ENCODE data around the gene PRKCB.

PRKCB gene

DNA sequence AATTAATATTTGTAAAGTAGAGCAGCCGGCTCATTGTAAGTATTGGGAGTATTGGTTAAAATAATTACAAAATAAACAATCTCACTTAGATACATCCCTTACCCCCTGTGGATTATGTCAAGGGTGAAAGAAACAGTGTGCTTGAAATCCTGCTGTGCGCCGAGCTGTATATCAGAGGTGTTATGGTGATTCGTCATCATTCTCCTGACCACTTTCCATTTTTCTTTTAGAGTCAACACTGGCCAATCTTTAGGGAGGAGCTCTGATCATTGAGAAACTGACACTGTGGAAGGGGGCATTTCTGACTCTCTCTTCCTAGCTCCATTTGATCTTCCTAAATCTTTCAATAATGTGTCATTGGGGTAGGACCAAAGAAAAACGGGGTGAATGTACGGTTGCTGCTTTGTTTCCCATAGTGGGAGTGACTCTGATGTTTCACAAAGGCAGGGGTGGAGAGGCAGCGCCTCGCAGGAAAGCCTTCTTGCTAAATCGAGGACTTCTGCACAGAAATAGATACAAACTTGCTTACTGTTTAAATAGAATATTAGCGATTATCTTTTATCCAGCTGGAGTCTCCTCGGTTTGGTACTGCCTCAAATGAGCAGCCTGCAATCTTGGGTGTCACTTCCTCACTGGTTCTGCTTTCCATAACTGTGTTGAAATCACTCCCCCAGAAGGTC, 123.4 kb downstream of the PRKCB start:
- no peak overlapping the region for H3K4me3 Mint-ChIP-seq
- TF ChIP-seq, protein P1, sequence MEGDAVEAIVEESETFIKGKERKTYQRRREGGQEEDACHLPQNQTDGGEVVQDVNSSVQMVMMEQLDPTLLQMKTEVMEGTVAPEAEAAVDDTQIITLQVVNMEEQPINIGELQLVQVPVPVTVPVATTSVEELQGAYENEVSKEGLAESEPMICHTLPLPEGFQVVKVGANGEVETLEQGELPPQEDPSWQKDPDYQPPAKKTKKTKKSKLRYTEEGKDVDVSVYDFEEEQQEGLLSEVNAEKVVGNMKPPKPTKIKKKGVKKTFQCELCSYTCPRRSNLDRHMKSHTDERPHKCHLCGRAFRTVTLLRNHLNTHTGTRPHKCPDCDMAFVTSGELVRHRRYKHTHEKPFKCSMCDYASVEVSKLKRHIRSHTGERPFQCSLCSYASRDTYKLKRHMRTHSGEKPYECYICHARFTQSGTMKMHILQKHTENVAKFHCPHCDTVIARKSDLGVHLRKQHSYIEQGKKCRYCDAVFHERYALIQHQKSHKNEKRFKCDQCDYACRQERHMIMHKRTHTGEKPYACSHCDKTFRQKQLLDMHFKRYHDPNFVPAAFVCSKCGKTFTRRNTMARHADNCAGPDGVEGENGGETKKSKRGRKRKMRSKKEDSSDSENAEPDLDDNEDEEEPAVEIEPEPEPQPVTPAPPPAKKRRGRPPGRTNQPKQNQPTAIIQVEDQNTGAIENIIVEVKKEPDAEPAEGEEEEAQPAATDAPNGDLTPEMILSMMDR (IDR thresholded peaks at IDR 0.05): no peak
- no peaks in the 10 kb centered on the region for H3K9me3 Mint-ChIP-seq
- H3K27me3 Mint-ChIP-seq (ENCODE audit: low read depth, poor library complexity): peaks cover 18% of the 10 kb centered on the region
- no peaks in the 10 kb centered on the region for H3K36me3 Mint-ChIP-seq (ENCODE audit: low read depth)
- no peak for DNase-seq
- H3K27ac Mint-ChIP-seq: no peak overlapping the region
- H3K4me1 Mint-ChIP-seq: no peaks in the 10 kb centered on the region

DNA sequence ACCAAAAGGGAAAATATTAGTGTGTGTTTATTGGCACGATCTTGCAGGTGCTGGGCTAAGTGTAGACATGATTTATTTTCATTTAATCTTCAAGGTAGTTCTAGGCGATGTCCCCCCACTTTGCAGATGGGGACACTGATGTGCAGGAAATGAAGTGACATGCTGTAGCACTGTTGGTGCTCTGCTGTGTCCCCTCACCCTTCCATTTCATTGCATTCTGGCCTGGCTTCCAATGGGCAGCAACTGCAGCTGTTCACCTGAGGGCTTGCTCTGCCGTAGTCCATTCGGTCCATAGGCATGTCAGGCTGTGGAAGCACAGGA, 123.9 kb downstream of the PRKCB start:
- TF ChIP-seq, protein P1 (IDR thresholded peaks at IDR 0.05): no peak
- H3K4me1 Mint-ChIP-seq: no peaks in the 10 kb centered on the region
- H3K4me3 Mint-ChIP-seq: no peak overlapping the region
- peaks cover 16% of the 10 kb centered on the region for H3K27me3 Mint-ChIP-seq (ENCODE audit: low read depth, poor library complexity)
- no peaks in the 10 kb centered on the region for H3K36me3 Mint-ChIP-seq (ENCODE audit: low read depth)
- H3K27ac Mint-ChIP-seq: no peak overlapping the region
- no peak for DNase-seq
- no peaks in the 10 kb centered on the region for H3K9me3 Mint-ChIP-seq

DNA sequence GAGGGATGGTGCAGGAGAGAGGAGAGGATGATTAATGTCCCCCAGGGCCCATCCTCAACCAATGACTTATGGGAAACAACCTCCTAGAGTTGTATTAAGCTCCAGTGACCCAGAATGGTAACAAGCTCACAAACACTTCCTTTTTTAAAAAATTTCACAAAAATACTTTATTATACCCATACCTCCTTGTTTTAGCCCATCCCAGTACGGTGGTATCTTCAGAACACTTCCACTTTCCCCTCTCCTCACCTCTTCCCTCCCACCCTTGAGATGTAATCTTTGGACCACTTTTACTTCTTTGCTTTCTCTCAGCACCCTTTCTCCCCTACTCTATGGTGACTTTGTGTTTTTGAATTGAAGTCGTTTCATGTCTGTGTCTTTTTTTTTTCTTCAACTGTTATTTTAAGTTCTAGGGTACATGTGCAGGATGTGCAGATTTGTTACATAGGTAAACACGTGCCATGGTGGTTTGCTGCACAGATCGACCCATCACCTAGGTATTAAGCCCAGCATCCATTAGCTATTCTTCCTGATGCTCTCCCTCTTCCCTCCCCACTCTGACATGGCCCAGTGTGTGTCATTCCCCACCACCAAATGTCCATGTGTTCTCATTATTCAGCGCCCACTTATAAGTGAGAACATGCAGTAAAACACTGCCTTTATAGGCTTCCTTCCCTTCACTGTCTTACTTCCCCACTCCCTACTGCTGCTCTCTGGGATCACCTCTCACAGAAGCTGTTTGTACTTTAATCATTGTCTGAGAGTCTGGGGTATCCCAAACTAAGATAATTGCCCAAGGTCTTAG, 124.5 kb downstream of the PRKCB start:
- H3K27me3 Mint-ChIP-seq (ENCODE audit: low read depth, poor library complexity): peaks cover 15% of the 10 kb centered on the region
- no peak for DNase-seq
- H3K4me3 Mint-ChIP-seq: no peak overlapping the region
- no peaks in the 10 kb centered on the region for H3K9me3 Mint-ChIP-seq
- H3K27ac Mint-ChIP-seq: no peak overlapping the region
- H3K4me1 Mint-ChIP-seq: no peaks in the 10 kb centered on the region
- TF ChIP-seq, protein P1 (IDR thresholded peaks at IDR 0.05): no peak
- H3K36me3 Mint-ChIP-seq (ENCODE audit: low read depth): no peaks in the 10 kb centered on the region

DNA sequence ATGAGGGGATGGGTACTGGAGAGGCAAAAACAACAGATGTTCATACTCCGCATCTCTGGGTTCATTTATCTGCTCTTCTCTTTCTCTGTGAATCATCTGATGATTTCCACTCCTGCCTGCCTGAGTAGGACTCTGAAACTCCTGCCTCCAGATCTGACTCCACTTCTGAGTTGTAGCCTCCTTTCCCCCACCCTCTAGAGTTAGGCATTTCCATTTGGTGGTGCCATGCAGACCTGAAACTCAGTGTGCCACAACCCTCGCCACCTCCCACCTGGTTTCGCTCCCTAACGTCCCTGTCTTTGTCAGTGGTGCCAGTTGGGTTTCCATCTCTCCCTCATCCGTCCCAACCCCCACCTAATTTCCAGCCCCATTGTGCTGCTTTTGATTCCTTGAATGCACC, 126.2 kb downstream of the PRKCB start:
- H3K27me3 Mint-ChIP-seq (ENCODE audit: low read depth, poor library complexity): peaks cover 15% of the 10 kb centered on the region
- no peak for DNase-seq
- peaks cover 2% of the 10 kb centered on the region for H3K4me1 Mint-ChIP-seq
- H3K36me3 Mint-ChIP-seq (ENCODE audit: low read depth): no peaks in the 10 kb centered on the region
- H3K27ac Mint-ChIP-seq: no peak overlapping the region
- TF ChIP-seq, protein P1 (IDR thresholded peaks at IDR 0.05): no peak
- H3K9me3 Mint-ChIP-seq: no peaks in the 10 kb centered on the region
- no peak overlapping the region for H3K4me3 Mint-ChIP-seq

DNA sequence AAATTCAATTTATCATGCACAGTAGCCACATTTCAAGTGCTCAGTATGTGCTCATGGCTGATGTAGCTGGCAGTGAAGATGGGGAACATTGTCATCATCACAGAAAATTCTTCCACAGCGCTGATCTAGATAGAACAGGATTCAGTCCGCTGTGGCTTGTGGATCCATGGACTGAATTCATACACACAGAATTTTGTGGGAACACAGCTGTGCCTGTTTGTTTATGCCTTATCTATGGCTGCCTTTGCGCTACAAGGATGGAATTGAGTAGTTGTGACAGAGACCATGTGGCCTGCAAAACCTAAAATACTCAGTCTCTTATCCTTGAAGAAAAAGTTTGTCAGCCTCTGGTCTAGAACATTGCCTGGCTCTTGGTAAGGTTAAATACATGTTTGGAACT, 128.4 kb downstream of the PRKCB start:
- no peak for DNase-seq
- TF ChIP-seq, protein P1 (IDR thresholded peaks at IDR 0.05): no peak
- Mint-ChIP-seq H3K36me3 (ENCODE audit: low read depth) (no peaks in the 10 kb centered on the region), H3K4me3 (no peak overlapping the region), H3K9me3 (no peaks in the 10 kb centered on the region), H3K27ac (no peak overlapping the region), H3K4me1 (peaks cover 5% of the 10 kb centered on the region), H3K27me3 (ENCODE audit: low read depth, poor library complexity) (peaks cover 20% of the 10 kb centered on the region)
